ENCODE measurements around the gene PRKCZ. TPM values are rescaled to one million over a fixed set of nuclear protein-coding genes. Genes with fewer than 3 reads are reported as not detected.

Gene PRKCZ
- total and polyA plus RNA-seq, 4 experiments from 2014 or later: 13.5 to 40.7 (median 23.0) TPM

GRCh38 chr1:2041887-2042286, 8.3 kb upstream of the PRKCZ start:
- POLR2A ChIA-PET (ENCODE audit: partially characterized antibody): no interaction called here

GRCh38 chr1:2042830-2043773, 7.1 kb upstream of the PRKCZ start:
- Histone ChIP-seq H3K9me3 (ENCODE audit: control insufficient read depth in 1 of 2, low read length in 2 of 2) (no peaks in the 10 kb centered on the region), H3K27ac (ENCODE audit: low read depth, low read length) (no peak overlapping the region), H3K36me3 (ENCODE audit: insufficient read depth, low read length) (no peaks in the 10 kb centered on the region), H3K4me1 (ENCODE audit: insufficient read depth, low read length) (peaks cover 8% of the 10 kb centered on the region), H3K4me3 (ENCODE audit: low read length in 2 of 2) (no peak overlapping the region), H3K27me3 (ENCODE audit: insufficient read depth, low read length) (no peaks in the 10 kb centered on the region)
- CTCF ChIA-PET (ENCODE audit: partially characterized antibody): interaction anchor here (1.4 to 5.3 kb wide), 7 partner anchors 13 to 106 kb away, joined by 4 to 40 read pairs (median 7); no protein-coding TSS in a partner anchor
- intact Hi-C loops (cut with micrococcal nuclease): no loop called here
- Mint-ChIP-seq H3K36me3 (no peaks in the 10 kb centered on the region), H3K4me3 (peak overlapping the region in 1 of 8 donors; percentile 70), H3K4me1 (peaks cover 3 to 18% (median 9%) of the 10 kb centered on the region in 4 donors), H3K9me3 (no peaks in the 10 kb centered on the region), H3K27ac (no peak overlapping the region), H3K27me3 (peaks cover 0 to 2% of the 10 kb centered on the region in 2 donors)
- DNase-seq: no peak
- POLR2A ChIA-PET (ENCODE audit: partially characterized antibody): no interaction called here

More at GRCh38 chr1:2041887-2042286, 8.3 kb upstream of the PRKCZ start:
- CTCF ChIA-PET (ENCODE audit: partially characterized antibody): interaction anchor here (5.3 kb wide), 1 partner anchor 98 kb away, joined by 40 read pairs; no protein-coding TSS in a partner anchor
- intact Hi-C loops (cut with micrococcal nuclease): no loop called here
- Mint-ChIP-seq H3K27ac (peak overlapping the region in 1 of 7 donors; percentile 78), H3K4me1 (peaks cover 3 to 18% (median 9%) of the 10 kb centered on the region in 4 donors), H3K9me3 (no peaks in the 10 kb centered on the region), H3K27me3 (peaks cover 0 to 2% of the 10 kb centered on the region in 2 donors), H3K36me3 (no peaks in the 10 kb centered on the region), H3K4me3 (no peak overlapping the region)
- H3K36me3 ChIP-seq (ENCODE audit: insufficient read depth, low read length): no peaks in the 10 kb centered on the region
- H3K4me1 ChIP-seq (ENCODE audit: insufficient read depth, low read length): peaks cover 8% of the 10 kb centered on the region
- DNase-seq: no peak
- no peak overlapping the region for H3K27ac ChIP-seq (ENCODE audit: low read depth, low read length)
- H3K27me3 ChIP-seq (ENCODE audit: insufficient read depth, low read length): no peaks in the 10 kb centered on the region
- H3K9me3 ChIP-seq (ENCODE audit: control insufficient read depth in 1 of 2, low read length in 2 of 2): no peaks in the 10 kb centered on the region
- no peak overlapping the region for H3K4me3 ChIP-seq (ENCODE audit: low read length in 2 of 2)

GRCh38 chr1:2043886-2044285, 6.3 kb upstream of the PRKCZ start:
- no peak for DNase-seq
- CTCF ChIA-PET (ENCODE audit: partially characterized antibody): interaction anchor here (1.0 to 5.3 kb wide), 14 partner anchors 9 to 106 kb away, joined by 4 to 40 read pairs (median 7); no protein-coding TSS in a partner anchor
- Histone ChIP-seq H3K4me1 (ENCODE audit: insufficient read depth, low read length) (peaks cover 8% of the 10 kb centered on the region), H3K27me3 (ENCODE audit: insufficient read depth, low read length) (no peaks in the 10 kb centered on the region), H3K27ac (ENCODE audit: low read depth, low read length) (no peak overlapping the region), H3K9me3 (ENCODE audit: control insufficient read depth in 1 of 2, low read length in 2 of 2) (no peaks in the 10 kb centered on the region), H3K36me3 (ENCODE audit: insufficient read depth, low read length) (no peaks in the 10 kb centered on the region), H3K4me3 (ENCODE audit: low read length in 2 of 2) (no peak overlapping the region)
- Mint-ChIP-seq H3K27ac (peak overlapping the region in 3 of 7 donors; percentile 7 to 61 (median 57)), H3K27me3 (peaks cover 0 to 6% of the 10 kb centered on the region in 2 donors), H3K9me3 (no peaks in the 10 kb centered on the region), H3K4me3 (peak overlapping the region in 6 of 8 donors; percentile 64 to 78 (median 70)), H3K4me1 (peaks cover 4 to 25% (median 10%) of the 10 kb centered on the region in 4 donors), H3K36me3 (peaks cover 0 to 3% of the 10 kb centered on the region in 2 donors)
- intact Hi-C loops (cut with micrococcal nuclease): no loop called here
- POLR2A ChIA-PET (ENCODE audit: partially characterized antibody): no interaction called here

- Mint-ChIP-seq H3K27me3 (peaks cover 0 to 6% of the 10 kb centered on the region in 2 donors), H3K27ac (peak overlapping the region in 2 of 7 donors; percentile 61 to 63), H3K9me3 (no peaks in the 10 kb centered on the region), H3K4me3 (peak overlapping the region in 6 of 8 donors; percentile 55 to 78 (median 64)), H3K4me1 (peaks cover 7 to 32% (median 17%) of the 10 kb centered on the region in 4 donors), H3K36me3 (peaks cover 0 to 3% of the 10 kb centered on the region in 2 donors)
- Histone ChIP-seq H3K36me3 (ENCODE audit: insufficient read depth, low read length) (no peaks in the 10 kb centered on the region), H3K4me1 (ENCODE audit: insufficient read depth, low read length) (peaks cover 16% of the 10 kb centered on the region), H3K9me3 (ENCODE audit: control insufficient read depth in 1 of 2, low read length in 2 of 2) (no peaks in the 10 kb centered on the region), H3K27ac (ENCODE audit: low read depth, low read length) (no peak overlapping the region), H3K4me3 (ENCODE audit: low read length in 2 of 2) (peak overlapping the region in 1 of 2 donors; percentile 1), H3K27me3 (ENCODE audit: insufficient read depth, low read length) (no peaks in the 10 kb centered on the region)
- DNase-seq: peak; percentile 71 to 85 (median 80)
- ChIA-PET CTCF (ENCODE audit: partially characterized antibody) (interaction anchor here (0.7 to 5.3 kb wide), 21 partner anchors 8 to 130 kb away, joined by 3 to 40 read pairs (median 6); no protein-coding TSS in a partner anchor), POLR2A (ENCODE audit: partially characterized antibody) (interaction anchor here (0.7 to 1.1 kb wide), 4 partner anchors 84 to 102 kb away, joined by 3 read pairs; no protein-coding TSS in a partner anchor)
- intact Hi-C loops (cut with micrococcal nuclease): no loop called here
These were observed 5.5 kb upstream of the PRKCZ start for GRCh38 chr1:2044510-2045319.

GRCh38 chr1:2045468-2046173, 4.6 kb upstream of the PRKCZ start:
- Mint-ChIP-seq H3K36me3 (peaks cover 0 to 3% of the 10 kb centered on the region in 2 donors), H3K4me3 (peak overlapping the region; percentile 32 to 80 (median 58)), H3K27me3 (peaks cover 0 to 6% of the 10 kb centered on the region in 2 donors), H3K9me3 (no peaks in the 10 kb centered on the region), H3K27ac (peak overlapping the region in 2 of 7 donors; percentile 57 to 87), H3K4me1 (peaks cover 7 to 32% (median 17%) of the 10 kb centered on the region in 4 donors)
- ChIA-PET CTCF (ENCODE audit: partially characterized antibody) (interaction anchor here (0.7 to 5.3 kb wide), 15 partner anchors 8 to 129 kb away, joined by 3 to 40 read pairs (median 7); no protein-coding TSS in a partner anchor), POLR2A (ENCODE audit: partially characterized antibody) (interaction anchor here (1.1 kb wide), 1 partner anchor 85 kb away, joined by 3 read pairs; no protein-coding TSS in a partner anchor)
- intact Hi-C loops (cut with micrococcal nuclease): no loop called here
- Histone ChIP-seq H3K4me3 (ENCODE audit: low read length in 2 of 2) (peak overlapping the region in 1 of 2 donors; percentile 1), H3K36me3 (ENCODE audit: insufficient read depth, low read length) (no peaks in the 10 kb centered on the region), H3K27ac (ENCODE audit: low read depth, low read length) (no peak overlapping the region), H3K4me1 (ENCODE audit: insufficient read depth, low read length) (peaks cover 17% of the 10 kb centered on the region), H3K9me3 (ENCODE audit: control insufficient read depth in 1 of 2, low read length in 2 of 2) (no peaks in the 10 kb centered on the region), H3K27me3 (ENCODE audit: insufficient read depth, low read length) (no peaks in the 10 kb centered on the region)
- DNase-seq: no peak

- Histone ChIP-seq H3K9me3 (ENCODE audit: control insufficient read depth in 1 of 2, low read length in 2 of 2) (no peaks in the 10 kb centered on the region), H3K27ac (ENCODE audit: low read depth, low read length) (no peak overlapping the region), H3K4me3 (ENCODE audit: low read length in 2 of 2) (no peak overlapping the region), H3K36me3 (ENCODE audit: insufficient read depth, low read length) (no peaks in the 10 kb centered on the region), H3K27me3 (ENCODE audit: insufficient read depth, low read length) (no peaks in the 10 kb centered on the region), H3K4me1 (ENCODE audit: insufficient read depth, low read length) (peaks cover 22% of the 10 kb centered on the region)
- peak in 2 of 5 donors; percentile 23 to 38 for DNase-seq
- CTCF ChIA-PET (ENCODE audit: partially characterized antibody): interaction anchor here (1.2 to 5.3 kb wide), 5 partner anchors 10 to 102 kb away, joined by 3 to 40 read pairs (median 11); no protein-coding TSS in a partner anchor
- peak overlapping the region in 1 of 8 donors; percentile 62 for H3K4me3 Mint-ChIP-seq
- no peaks in the 10 kb centered on the region for H3K9me3 Mint-ChIP-seq
- POLR2A ChIA-PET (ENCODE audit: partially characterized antibody): no interaction called here
- no peak overlapping the region for H3K27ac Mint-ChIP-seq
- peaks cover 7 to 32% (median 17%) of the 10 kb centered on the region in 4 donors for H3K4me1 Mint-ChIP-seq
- peaks cover 0 to 6% of the 10 kb centered on the region in 2 donors for H3K27me3 Mint-ChIP-seq
- intact Hi-C loops (cut with micrococcal nuclease): no loop called here
- H3K36me3 Mint-ChIP-seq: peaks cover 0 to 3% of the 10 kb centered on the region in 2 donors
These were observed 3.9 kb upstream of the PRKCZ start for GRCh38 chr1:2046174-2046917.

All from CD4-positive, alpha-beta memory T cell (primary cell).